ENCODE data around the gene BFSP2. TPM values are rescaled to one million over a fixed set of nuclear protein-coding genes. Genes with fewer than 3 reads are reported as not detected.

The BFSP2 gene
- total RNA-seq, 1 donor from 2014 or later: not detected

GRCh38 chr3:133451309-133451708 lies 51.5 kb downstream of the BFSP2 start:
- H3K9me3 Mint-ChIP-seq: no peaks in the 10 kb centered on the region
- H3K4me3 Mint-ChIP-seq: no peak overlapping the region
- H3K27me3 Mint-ChIP-seq (ENCODE audit: low read depth): no peaks in the 10 kb centered on the region
- H3K4me1 Mint-ChIP-seq: peaks cover 39% of the 10 kb centered on the region
- no peaks in the 10 kb centered on the region for H3K36me3 Mint-ChIP-seq (ENCODE audit: low read depth)
- no peak overlapping the region for H3K27ac Mint-ChIP-seq (ENCODE audit: unreplicated experiment)
- DNase-seq (ENCODE audit: low read depth, low spot score): no peak
- TF ChIP-seq CTCF (conservative IDR thresholded peaks at IDR 0.05): no peak

GRCh38 chr3:133452641-133453319 lies 52.9 kb downstream of the BFSP2 start:
- Mint-ChIP-seq H3K4me3 (no peak overlapping the region), H3K36me3 (ENCODE audit: low read depth) (no peaks in the 10 kb centered on the region), H3K27ac (ENCODE audit: unreplicated experiment) (no peak overlapping the region), H3K4me1 (peaks cover 34% of the 10 kb centered on the region), H3K27me3 (ENCODE audit: low read depth) (no peaks in the 10 kb centered on the region), H3K9me3 (no peaks in the 10 kb centered on the region)
- no peak for TF ChIP-seq CTCF (conservative IDR thresholded peaks at IDR 0.05)
- no peak for DNase-seq (ENCODE audit: low read depth, low spot score)

GRCh38 chr3:133453383-133453782 lies 53.5 kb downstream of the BFSP2 start:
- Mint-ChIP-seq H3K36me3 (ENCODE audit: low read depth) (no peaks in the 10 kb centered on the region), H3K4me1 (peaks cover 34% of the 10 kb centered on the region), H3K27ac (ENCODE audit: unreplicated experiment) (no peak overlapping the region), H3K9me3 (no peaks in the 10 kb centered on the region), H3K27me3 (ENCODE audit: low read depth) (no peaks in the 10 kb centered on the region), H3K4me3 (no peak overlapping the region)
- DNase-seq (ENCODE audit: low read depth, low spot score): no peak
- no peak for TF ChIP-seq CTCF (conservative IDR thresholded peaks at IDR 0.05)

- Mint-ChIP-seq H3K4me3 (no peak overlapping the region), H3K27me3 (ENCODE audit: low read depth) (no peaks in the 10 kb centered on the region), H3K27ac (ENCODE audit: unreplicated experiment) (no peak overlapping the region), H3K9me3 (no peaks in the 10 kb centered on the region), H3K36me3 (ENCODE audit: low read depth) (no peaks in the 10 kb centered on the region), H3K4me1 (peaks cover 34% of the 10 kb centered on the region)
- no peak for DNase-seq (ENCODE audit: low read depth, low spot score)
- TF ChIP-seq CTCF (conservative IDR thresholded peaks at IDR 0.05): no peak
These were observed 55.4 kb downstream of the BFSP2 start for GRCh38 chr3:133455281-133455680.

- DNase-seq (ENCODE audit: low read depth, low spot score): no peak
- no peak for TF ChIP-seq CTCF (conservative IDR thresholded peaks at IDR 0.05)
- Mint-ChIP-seq H3K27ac (ENCODE audit: unreplicated experiment) (peak overlapping the region; percentile 21), H3K4me3 (no peak overlapping the region), H3K4me1 (peaks cover 39% of the 10 kb centered on the region), H3K9me3 (no peaks in the 10 kb centered on the region), H3K36me3 (ENCODE audit: low read depth) (no peaks in the 10 kb centered on the region), H3K27me3 (ENCODE audit: low read depth) (no peaks in the 10 kb centered on the region)
These were observed 56.1 kb downstream of the BFSP2 start for GRCh38 chr3:133455960-133456359.
